Hepatocyte (in vitro differentiated cells): ENCODE measurements around the gene CXCL8. TPM values are rescaled to one million over a fixed set of nuclear protein-coding genes. Genes with fewer than 3 reads are reported as not detected.

ENCODE experiments used
- DNase-seq: peaks from one replicate; pipeline ENCODE4 v3.0.0-alpha.2; 2016; ENCODE audit warnings: low spot score
- H2AFZ ChIP-seq: fragments of 200-600 bp; sonication (generic); 2 replicates; pipeline ENCODE4 v1.6.0; 2016; ENCODE audit warnings: antibody characterized with exemption, mild to moderate bottlenecking
- H3K27ac ChIP-seq: fragments of 200-600 bp; sonication (generic); 2 replicates; pipeline ENCODE4 v1.5.1; 2016; ENCODE audit warnings: mild to moderate bottlenecking
- H3K27me3 ChIP-seq: fragments of 200-600 bp; sonication (generic); 2 replicates; pipeline ENCODE4 v1.6.1; 2016
- H3K36me3 ChIP-seq: fragments of 200-600 bp; sonication (generic); replicated peaks from 2 replicates; pipeline ENCODE4 v1.5.1; 2016; ENCODE audit warnings: low read depth; ENCODE audit not compliant: insufficient read depth
- H3K4me1 ChIP-seq: fragments of 200-600 bp; sonication (generic); 2 replicates; pipeline ENCODE4 v1.5.1; 2016; ENCODE audit warnings: mild to moderate bottlenecking, moderate library complexity; ENCODE audit not compliant: insufficient read depth
- H3K4me2 ChIP-seq: fragments of 200-600 bp; sonication (generic); 2 replicates; pipeline ENCODE4 v1.6.0; 2016
- H3K4me3 ChIP-seq: fragments of 200-600 bp; sonication (generic); 2 replicates; pipeline ENCODE4 v1.5.1; 2016; ENCODE audit warnings: mild to moderate bottlenecking
- H3K79me2 ChIP-seq: fragments of 200-600 bp; sonication (generic); 2 replicates; pipeline ENCODE4 v1.6.0; 2017; ENCODE audit warnings: mild to moderate bottlenecking
- H3K9me2 ChIP-seq: fragments of 200-600 bp; sonication (generic); replicated peaks from 2 replicates; pipeline ENCODE4 v1.6.0; 2017; ENCODE audit warnings: mild to moderate bottlenecking; ENCODE audit not compliant: insufficient read depth
- H3K9me3 ChIP-seq: fragments of 200-600 bp; sonication (generic); 2 replicates; pipeline ENCODE4 v1.5.1; 2016; ENCODE audit warnings: low read depth, mild to moderate bottlenecking
- H4K20me1 ChIP-seq: fragments of 200-600 bp; sonication (generic); 2 replicates; pipeline ENCODE4 v1.6.0; 2016; ENCODE audit warnings: mild to moderate bottlenecking; ENCODE audit not compliant: insufficient read depth, poor library complexity, severe bottlenecking
- EZH2 ChIP-seq: fragments of 200-600 bp; sonication (generic); IDR thresholded peaks from 2 replicates; pipeline ENCODE4 v1.6.1; 2016; ENCODE audit warnings: antibody characterized with exemption, mild to moderate bottlenecking, borderline replicate concordance
- EZH2phosphoT487 ChIP-seq: fragments of 200-600 bp; sonication (generic); IDR thresholded peaks from one replicate; pipeline ENCODE4 v1.6.1; 2018; ENCODE audit warnings: antibody characterized with exemption, mild to moderate bottlenecking, low read depth, moderate library complexity; ENCODE audit not compliant: unreplicated experiment, severe bottlenecking
- WGBS: methylation state at CpG from one replicate; pipeline ENCODE4 v1.1.6; 2016; ENCODE audit warnings: low lambda C conversion rate; ENCODE audit errors: missing lambda C conversion rate; 5-methylcytosine and 5-hydroxymethylcytosine counted together
- polyA plus RNA-seq: library from polyadenylated mRNA; unstranded; fragments of >200 nt; fragmentation: Nextera tagmentation; extraction: Ambion mirVana; gene quantifications from 2 replicates; pipeline ENCODE4 v1.2.1, GENCODE V29; 2016
- total RNA-seq: library from RNA; depleted of rRNA; stranded (reverse); fragments of >200 nt; gene quantifications from 2 replicates; pipeline ENCODE4 v1.2.3, GENCODE V29; 2014
- TF ChIP-seq, protein P1 (sequence below): fragments of 200-600 bp; sonication (generic); IDR thresholded peaks from 2 replicates; pipeline ENCODE4 v1.5.1; 2016; ENCODE audit warnings: antibody characterized with exemption, mild to moderate bottlenecking; ENCODE audit not compliant: poor library complexity

CXCL8 gene
- total and polyA plus RNA-seq, 2 experiments from 2014 or later: 21.6 to 43.9 TPM

DNA sequence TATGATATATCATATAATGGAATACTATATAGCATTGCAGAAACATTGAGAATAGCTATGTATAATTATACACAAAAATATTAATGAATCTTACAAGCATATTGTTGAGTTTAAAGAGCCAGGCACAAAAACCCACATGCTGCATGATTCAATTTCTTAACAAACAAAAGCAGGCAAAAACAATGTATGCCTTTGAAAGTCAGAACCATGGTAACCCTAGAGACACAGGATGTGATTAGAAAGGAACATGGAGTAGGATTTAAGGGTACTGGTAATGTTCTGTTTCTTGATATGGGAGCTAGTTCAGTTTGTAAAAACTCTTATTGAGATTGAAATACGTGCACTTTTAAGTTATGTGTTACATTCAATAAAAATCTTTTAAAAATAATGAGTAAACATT, 21.5 kb downstream of the CXCL8 start:
- no peak overlapping the region for H3K4me3 ChIP-seq
- H3K4me2 ChIP-seq: no peak overlapping the region
- no peaks in the 10 kb centered on the region for H3K27me3 ChIP-seq
- no peaks in the 10 kb centered on the region for H4K20me1 ChIP-seq
- WGBS: 93% methylated on average over 1 of the region's 1 CpG
- H3K27ac ChIP-seq: no peak overlapping the region
- H3K9me2 ChIP-seq: no peaks in the 10 kb centered on the region
- TF ChIP-seq EZH2 (no peak), EZH2phosphoT487 (no peak)
- TF ChIP-seq, protein P1, sequence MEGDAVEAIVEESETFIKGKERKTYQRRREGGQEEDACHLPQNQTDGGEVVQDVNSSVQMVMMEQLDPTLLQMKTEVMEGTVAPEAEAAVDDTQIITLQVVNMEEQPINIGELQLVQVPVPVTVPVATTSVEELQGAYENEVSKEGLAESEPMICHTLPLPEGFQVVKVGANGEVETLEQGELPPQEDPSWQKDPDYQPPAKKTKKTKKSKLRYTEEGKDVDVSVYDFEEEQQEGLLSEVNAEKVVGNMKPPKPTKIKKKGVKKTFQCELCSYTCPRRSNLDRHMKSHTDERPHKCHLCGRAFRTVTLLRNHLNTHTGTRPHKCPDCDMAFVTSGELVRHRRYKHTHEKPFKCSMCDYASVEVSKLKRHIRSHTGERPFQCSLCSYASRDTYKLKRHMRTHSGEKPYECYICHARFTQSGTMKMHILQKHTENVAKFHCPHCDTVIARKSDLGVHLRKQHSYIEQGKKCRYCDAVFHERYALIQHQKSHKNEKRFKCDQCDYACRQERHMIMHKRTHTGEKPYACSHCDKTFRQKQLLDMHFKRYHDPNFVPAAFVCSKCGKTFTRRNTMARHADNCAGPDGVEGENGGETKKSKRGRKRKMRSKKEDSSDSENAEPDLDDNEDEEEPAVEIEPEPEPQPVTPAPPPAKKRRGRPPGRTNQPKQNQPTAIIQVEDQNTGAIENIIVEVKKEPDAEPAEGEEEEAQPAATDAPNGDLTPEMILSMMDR: no peak
- no peak overlapping the region for H2AFZ ChIP-seq
- H3K36me3 ChIP-seq: no peaks in the 10 kb centered on the region
- no peak for DNase-seq
- no peaks in the 10 kb centered on the region for H3K9me3 ChIP-seq
- no peaks in the 10 kb centered on the region for H3K79me2 ChIP-seq
- no peaks in the 10 kb centered on the region for H3K4me1 ChIP-seq

DNA sequence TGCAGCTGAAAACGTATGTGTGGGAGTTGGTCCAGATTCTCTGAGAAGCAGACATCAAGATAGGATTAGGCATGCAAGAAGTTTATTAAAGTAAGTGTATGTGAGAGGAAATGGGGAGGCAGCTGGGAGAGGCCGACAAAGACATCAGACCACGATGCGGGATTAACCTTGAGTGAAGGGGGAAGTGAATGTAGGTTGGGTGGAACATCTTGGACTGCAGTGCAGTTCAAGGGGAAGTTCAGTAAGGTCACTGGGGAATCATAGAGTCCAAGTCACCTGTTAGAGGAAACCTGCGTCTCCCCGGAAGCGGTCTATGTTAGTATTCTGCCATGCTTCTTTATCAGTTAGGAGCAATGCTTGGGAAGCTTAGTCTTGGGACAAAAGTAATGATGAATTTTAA, 22.0 kb downstream of the CXCL8 start:
- TF ChIP-seq, protein P1: no peak
- TF ChIP-seq EZH2phosphoT487 (no peak), EZH2 (no peak)
- Histone ChIP-seq H3K36me3 (no peaks in the 10 kb centered on the region), H3K79me2 (no peaks in the 10 kb centered on the region), H2AFZ (no peak overlapping the region), H3K4me1 (no peaks in the 10 kb centered on the region), H3K9me2 (no peaks in the 10 kb centered on the region), H3K27ac (no peak overlapping the region), H3K9me3 (no peaks in the 10 kb centered on the region), H4K20me1 (no peaks in the 10 kb centered on the region), H3K4me3 (no peak overlapping the region), H3K4me2 (no peak overlapping the region), H3K27me3 (no peaks in the 10 kb centered on the region)
- DNase-seq: no peak
- WGBS: 94% methylated on average over 7 of the region's 7 CpGs

DNA sequence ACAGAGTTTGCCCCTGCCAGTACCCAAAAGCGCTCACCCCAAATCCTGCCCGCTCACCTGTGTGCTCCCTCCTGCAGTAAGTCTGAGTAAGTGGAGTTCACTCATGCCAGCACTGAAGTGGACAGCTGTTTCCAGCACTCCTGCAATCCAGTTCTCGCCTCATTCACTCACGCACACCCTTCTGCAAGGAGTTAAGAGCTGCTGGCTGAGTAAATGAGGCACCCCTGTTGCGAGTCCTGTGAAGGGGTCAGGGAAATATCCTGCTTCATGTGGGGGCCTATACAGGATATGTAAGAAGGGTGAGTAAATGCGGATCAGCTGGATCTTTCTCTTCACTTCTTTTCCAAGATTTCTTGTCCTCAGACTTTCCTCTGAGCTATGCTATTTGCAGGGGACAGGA, 23.5 kb downstream of the CXCL8 start:
- 95% methylated on average over 6 of the region's 6 CpGs for WGBS
- H3K27me3 ChIP-seq: no peaks in the 10 kb centered on the region
- no peak for DNase-seq
- H3K4me2 ChIP-seq: no peak overlapping the region
- no peaks in the 10 kb centered on the region for H3K9me3 ChIP-seq
- no peak overlapping the region for H2AFZ ChIP-seq
- H3K4me3 ChIP-seq: no peak overlapping the region
- no peak overlapping the region for H3K27ac ChIP-seq
- no peaks in the 10 kb centered on the region for H3K79me2 ChIP-seq
- TF ChIP-seq EZH2 (no peak), EZH2phosphoT487 (no peak)
- TF ChIP-seq, protein P1: no peak
- H3K9me2 ChIP-seq: no peaks in the 10 kb centered on the region
- no peaks in the 10 kb centered on the region for H3K36me3 ChIP-seq
- H4K20me1 ChIP-seq: no peaks in the 10 kb centered on the region
- no peaks in the 10 kb centered on the region for H3K4me1 ChIP-seq

DNA sequence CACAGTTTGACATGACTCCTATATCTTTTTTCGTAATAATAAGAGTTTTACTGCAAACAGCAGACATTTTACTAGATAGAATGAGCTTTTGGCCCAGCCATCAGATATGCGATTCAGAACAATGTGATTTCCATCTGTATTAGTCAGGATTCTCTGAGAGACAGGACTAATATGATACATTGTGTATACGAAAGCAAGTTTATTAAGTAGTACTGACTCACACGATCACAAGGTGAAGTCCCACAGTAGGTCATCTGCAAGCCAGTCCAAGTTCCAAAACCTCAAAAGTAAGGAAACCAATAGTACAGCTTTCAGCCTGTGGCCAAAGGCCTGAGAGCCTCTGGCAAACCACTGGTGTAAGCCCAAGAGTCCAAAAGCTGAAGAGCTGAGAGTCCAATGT, 24.1 kb downstream of the CXCL8 start:
- TF ChIP-seq, protein P1: no peak
- TF ChIP-seq EZH2phosphoT487 (no peak), EZH2 (no peak)
- 91% methylated on average over 4 of the region's 4 CpGs for WGBS
- H2AFZ ChIP-seq: no peak overlapping the region
- H3K4me1 ChIP-seq: no peaks in the 10 kb centered on the region
- no peak overlapping the region for H3K4me3 ChIP-seq
- H3K27me3 ChIP-seq: no peaks in the 10 kb centered on the region
- H3K27ac ChIP-seq: no peak overlapping the region
- no peaks in the 10 kb centered on the region for H3K79me2 ChIP-seq
- H3K9me2 ChIP-seq: no peaks in the 10 kb centered on the region
- H3K4me2 ChIP-seq: no peak overlapping the region
- no peaks in the 10 kb centered on the region for H3K9me3 ChIP-seq
- no peaks in the 10 kb centered on the region for H4K20me1 ChIP-seq
- no peak for DNase-seq
- no peaks in the 10 kb centered on the region for H3K36me3 ChIP-seq
